Activated T-helper 1 cell treated with Interleukin-2 at 50 U/mL for 16 hours (primary cell): Measurements from ENCODE around the gene SRP68.

Experiments
- DNase-seq: peaks from one replicate; pipeline ENCODE4 v3.0.0-alpha.2; 2020; ENCODE audit warnings: low read depth

SRP68 gene

GRCh38 chr17:76072148-76072858 is at the start of gene SRP68:
Gene SRP68, minus strand, starts transcription at chr17:76072517. Its CDS starts 26 bp downstream, at chr17:76072491.
- DNase-seq: peak; percentile 76

GRCh38 chr17:76121932-76122430 is 49.7 kb upstream of the SRP68 start:
- no peak for DNase-seq

- DNase-seq: no peak
These were observed 48.3 kb upstream of the SRP68 start for GRCh38 chr17:76120658-76121008.

- no peak for DNase-seq
These were observed 47.4 kb upstream of the SRP68 start for GRCh38 chr17:76119409-76120371.

DNA sequence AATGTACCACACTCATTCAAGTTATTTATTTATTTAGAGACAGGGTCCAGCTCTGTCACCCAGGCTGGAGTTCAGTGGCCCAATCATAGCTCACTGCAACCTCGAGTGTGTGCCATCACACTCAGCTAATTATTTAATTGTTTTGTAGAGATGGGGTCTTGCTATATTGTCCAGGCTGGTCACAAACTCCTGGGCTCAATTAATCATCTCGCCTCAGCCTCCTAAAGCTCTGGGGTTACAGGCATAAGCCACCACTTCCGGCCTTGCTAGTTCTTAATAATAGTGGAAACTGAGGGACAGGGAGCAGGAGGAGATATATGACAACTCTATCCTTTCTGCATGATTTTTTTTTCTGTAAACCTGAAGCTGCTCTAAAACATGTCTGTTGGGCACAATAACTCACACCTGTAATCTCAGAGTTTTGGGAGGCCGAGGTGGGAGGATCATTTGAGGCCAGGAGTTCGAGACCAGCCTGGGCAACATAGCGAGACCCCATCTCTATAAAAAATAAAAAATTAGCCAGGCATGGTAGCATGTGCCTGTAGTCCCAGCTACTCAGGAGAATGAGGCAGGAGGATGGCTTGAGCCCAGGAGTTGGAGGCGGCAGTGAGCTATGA is 42.9 kb upstream of the SRP68 start:
- no peak for DNase-seq

DNA sequence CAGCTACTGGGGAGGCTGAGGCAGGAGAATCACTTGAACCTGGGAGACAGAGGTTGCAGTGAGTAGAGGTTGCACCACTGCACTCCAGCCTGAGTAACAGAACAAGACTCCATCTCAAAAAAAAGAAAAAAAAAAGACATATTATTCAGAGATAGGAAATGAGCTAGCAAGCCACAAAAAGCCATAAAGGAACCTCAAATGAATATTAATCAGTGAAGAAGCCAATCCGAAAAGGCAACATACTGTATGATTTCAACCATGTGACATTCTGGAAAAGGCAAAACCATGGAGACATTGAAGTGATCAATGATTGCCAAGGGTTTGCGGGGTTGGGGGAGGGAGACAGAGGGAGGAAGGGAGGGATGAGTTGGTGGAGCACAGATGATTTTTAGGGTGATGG is 39.6 kb upstream of the SRP68 start:
- no peak for DNase-seq

GRCh38 chr17:76107509-76107908 is 35.2 kb upstream of the SRP68 start:
- DNase-seq: no peak

GRCh38 chr17:76106703-76107102 is 34.4 kb upstream of the SRP68 start:
- no peak for DNase-seq

DNA sequence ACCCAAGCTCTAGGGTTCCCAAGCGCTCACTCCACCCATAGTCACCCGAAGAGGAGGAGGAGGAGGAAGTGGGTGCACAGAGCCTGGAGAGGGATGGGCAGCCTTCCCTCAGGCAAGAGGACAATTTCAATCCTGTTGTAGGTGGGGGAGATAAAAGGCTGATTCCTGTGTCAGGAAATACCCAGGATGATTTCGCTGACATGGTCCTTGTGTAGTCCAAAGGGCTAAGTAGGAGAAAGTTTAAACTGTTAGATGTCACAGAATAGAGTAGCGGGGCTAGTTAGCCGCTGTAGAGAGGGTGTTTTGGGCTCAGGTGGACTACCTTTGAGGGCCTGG is 32.5 kb upstream of the SRP68 start:
- no peak for DNase-seq

- no peak for DNase-seq
These were observed 32.0 kb upstream of the SRP68 start for GRCh38 chr17:76104140-76104895.

GRCh38 chr17:76103274-76104139 is 31.2 kb upstream of the SRP68 start, which contains the start of gene EXOC7:
Gene EXOC7, minus strand, starts transcription at chr17:76103787. Its CDS starts 95 bp downstream, at chr17:76103692.
- DNase-seq: peak; percentile 88

GRCh38 chr17:76102944-76103273 is 30.6 kb upstream of the SRP68 start:
- no peak for DNase-seq

- DNase-seq: no peak
These were observed 25.5 kb upstream of the SRP68 start for GRCh38 chr17:76097716-76098295.

DNA sequence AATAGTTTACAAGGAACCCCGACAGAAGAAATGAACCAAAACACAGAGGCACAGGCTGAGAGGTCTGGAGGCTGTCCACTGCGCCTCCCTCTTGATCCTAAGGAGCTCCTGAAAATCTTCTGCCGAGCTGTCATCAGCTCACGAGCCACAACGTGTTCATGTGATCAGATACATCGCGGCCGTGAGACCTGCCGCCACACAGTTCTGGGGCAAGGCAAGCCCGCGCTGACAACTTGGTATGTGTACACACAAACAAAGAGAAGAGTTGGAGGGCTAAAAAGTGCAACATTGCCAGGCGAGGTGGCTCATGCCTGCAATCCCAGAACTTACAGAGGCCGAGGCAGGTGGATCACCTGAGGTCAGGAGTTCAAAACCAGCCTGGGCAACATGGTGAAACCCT is 23.6 kb upstream of the SRP68 start:
- DNase-seq: no peak

DNA sequence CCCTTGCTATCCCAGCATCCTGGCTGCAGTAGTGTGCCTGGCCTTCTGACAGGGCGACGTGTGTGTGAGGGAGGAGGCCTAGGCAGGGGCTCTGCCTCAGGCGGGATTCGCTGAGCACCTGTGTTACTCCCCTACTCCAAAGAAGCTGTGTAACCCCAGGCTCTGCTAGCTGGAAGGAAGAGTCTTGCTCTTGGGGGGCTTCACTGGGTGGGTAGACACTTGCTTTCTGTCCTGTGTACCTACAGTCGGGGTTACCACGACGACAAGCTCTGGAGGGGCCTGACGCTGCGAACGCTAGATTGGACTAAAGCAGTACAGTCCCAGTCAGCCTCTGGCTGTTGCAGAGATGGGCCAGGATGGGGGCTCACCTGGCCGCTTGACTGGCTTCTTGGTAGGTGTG is 21.7 kb upstream of the SRP68 start:
- no peak for DNase-seq

DNA sequence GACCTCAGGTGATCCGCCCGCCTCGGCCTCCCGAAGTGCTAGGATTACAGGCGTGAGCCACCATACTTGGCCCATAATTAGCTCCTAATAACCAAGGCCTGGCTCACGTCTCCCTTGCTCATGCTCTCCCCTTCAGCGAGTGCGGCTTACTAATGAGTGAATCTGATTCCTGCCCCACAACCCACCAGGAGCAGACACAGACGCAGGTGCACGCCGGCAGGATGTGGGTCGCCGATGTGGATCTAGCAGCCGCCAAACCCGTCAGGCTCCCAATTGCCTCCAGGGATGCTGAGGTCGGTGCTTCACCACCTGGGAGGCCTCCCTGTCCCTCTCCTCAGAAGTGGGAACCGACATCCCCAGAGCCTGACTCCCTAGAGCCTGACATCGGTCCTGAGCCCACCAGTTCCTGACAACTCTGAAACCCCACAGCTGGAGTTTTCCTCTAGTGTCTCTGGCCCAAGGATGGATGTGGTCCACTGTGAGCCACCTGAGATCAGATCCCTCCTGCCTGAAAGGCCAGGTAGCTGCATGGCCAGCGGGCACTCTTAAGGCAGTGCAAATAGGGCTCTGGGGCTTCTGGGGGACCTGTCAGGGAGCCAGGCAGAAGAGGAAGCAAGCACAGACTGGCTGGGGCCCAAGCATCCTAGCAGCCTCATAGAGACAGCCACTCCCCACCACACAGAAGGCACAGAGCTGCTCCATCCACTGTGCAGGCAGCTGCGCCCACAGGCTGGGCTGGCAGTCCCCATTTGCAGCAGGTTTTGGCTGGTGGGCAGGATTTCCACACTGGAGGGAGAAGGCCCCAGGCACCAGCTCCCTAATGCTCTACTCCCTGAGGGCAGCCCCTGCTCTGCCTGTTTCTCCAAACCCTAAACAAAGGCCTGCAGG is 20.5 kb upstream of the SRP68 start:
- DNase-seq: no peak

DNA sequence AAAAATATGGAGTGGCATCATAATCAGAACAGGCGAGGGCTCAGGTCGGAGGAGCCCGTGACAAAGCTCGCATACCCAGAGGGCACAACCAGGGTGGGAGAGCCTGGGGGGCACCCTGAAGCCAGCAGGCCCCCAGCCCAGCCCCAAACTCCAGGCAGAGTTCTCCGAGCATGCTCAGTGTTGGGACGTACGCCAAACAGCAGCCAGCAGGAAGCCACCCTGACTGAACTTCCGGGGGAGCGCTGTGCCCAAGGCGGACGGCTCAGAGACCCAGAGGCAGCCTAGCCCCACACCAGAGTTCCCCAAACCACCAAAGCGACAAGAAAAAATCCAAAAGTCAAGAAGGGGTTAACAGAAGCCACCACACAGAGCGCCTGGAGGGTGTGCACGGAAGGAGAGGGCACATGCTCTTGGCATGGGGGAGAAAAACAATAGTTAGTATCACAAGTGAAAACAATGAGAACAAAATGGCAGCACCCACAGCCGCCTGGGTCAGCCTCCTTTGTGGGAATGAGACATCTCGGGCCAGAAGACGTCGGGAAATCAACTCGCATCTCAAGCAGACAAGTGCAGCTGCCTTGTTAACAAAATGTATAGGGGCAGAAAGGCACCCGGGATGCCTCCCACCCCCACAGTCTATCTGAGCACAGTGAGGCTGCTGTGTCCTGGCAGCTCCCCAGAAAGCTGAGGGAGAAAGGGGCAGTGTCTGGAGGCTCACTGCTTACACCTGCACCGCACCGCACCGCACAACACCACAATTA is 19.4 kb upstream of the SRP68 start:
- no peak for DNase-seq

GRCh38 chr17:76090517-76091129 is 18.3 kb upstream of the SRP68 start:
- DNase-seq: no peak
